Forelimb muscle (tissue), 1 donor: Measurements from ENCODE around the gene PLEKHN1. TPM values are rescaled to one million over a fixed set of nuclear protein-coding genes. Genes with fewer than 3 reads are reported as not detected.
"Not testable (repeated sequence)": the region's sequence is repeated elsewhere in the genome, so short reads cannot be mapped to it uniquely, and the experiment has no call there.

Experiments used
- DNase-seq: peaks from one replicate; pipeline ENCODE4 v3.0.0-alpha.2; 2013; ENCODE audit warnings: low read depth
- polyA plus RNA-seq: library from polyadenylated mRNA; unstranded; fragments of 120-200 nt; gene quantifications from one replicate; pipeline ENCODE4 v1.2.1, GENCODE V29; 2013; ENCODE audit not compliant: insufficient read length

Gene PLEKHN1
- polyA plus RNA-seq, 1 donor = 0.08 TPM

- DNase-seq = no peak
Measured at GRCh38 chr1:974293-974640, 8.0 kb downstream of the PLEKHN1 start.

- no peak for DNase-seq
Measured at GRCh38 chr1:974687-975328, 8.5 kb downstream of the PLEKHN1 start.

GRCh38 chr1:975365-975764 lies 9.1 kb downstream of the PLEKHN1 start:
- DNase-seq = no peak

GRCh38 chr1:975896-976683 lies 9.8 kb downstream of the PLEKHN1 start:
- no peak for DNase-seq

GRCh38 chr1:976791-977190 lies 10.5 kb downstream of the PLEKHN1 start:
- not testable (repeated sequence) for DNase-seq

GRCh38 chr1:978069-978834 lies 12.0 kb downstream of the PLEKHN1 start:
- no peak for DNase-seq

GRCh38 chr1:978835-979743 lies 12.8 kb downstream of the PLEKHN1 start:
- DNase-seq = no peak

- DNase-seq = no peak
Measured at GRCh38 chr1:979744-980072, 13.4 kb downstream of the PLEKHN1 start.

- DNase-seq = no peak
Measured at GRCh38 chr1:980137-980571, 13.9 kb downstream of the PLEKHN1 start.

- no peak for DNase-seq
Measured at GRCh38 chr1:980602-981395, 14.5 kb downstream of the PLEKHN1 start.

GRCh38 chr1:981491-981954 lies 15.2 kb downstream of the PLEKHN1 start:
- no peak for DNase-seq

- DNase-seq = no peak
Measured at GRCh38 chr1:981955-982558, 15.8 kb downstream of the PLEKHN1 start, which contains the start of gene PERM1. PERM1 (minus strand) TSS chr1:982093; CDS start chr1:981029, 1,064 bp downstream.

- DNase-seq = no peak
Measured at GRCh38 chr1:982765-983436, 16.6 kb downstream of the PLEKHN1 start.

GRCh38 chr1:983798-984475 lies 17.7 kb downstream of the PLEKHN1 start:
- DNase-seq = no peak

- no peak for DNase-seq
Measured at GRCh38 chr1:984476-984814, 18.2 kb downstream of the PLEKHN1 start.

- DNase-seq = no peak
Measured at GRCh38 chr1:985126-985525, 18.8 kb downstream of the PLEKHN1 start.

- not testable (repeated sequence) for DNase-seq
Measured at GRCh38 chr1:988061-988460, 21.8 kb downstream of the PLEKHN1 start.

GRCh38 chr1:991275-991674 lies 25.0 kb downstream of the PLEKHN1 start:
- DNase-seq = not testable (repeated sequence)

GRCh38 chr1:991895-992294 lies 25.6 kb downstream of the PLEKHN1 start:
- DNase-seq = no peak
